ENCODE data around the gene WTIP. TPM values are rescaled to one million over a fixed set of nuclear protein-coding genes. Genes with fewer than 3 reads are reported as not detected.

Gene WTIP
- total and polyA plus RNA-seq, 8 donors: 0.29 to 12.9 (median 5.6) TPM

DNA sequence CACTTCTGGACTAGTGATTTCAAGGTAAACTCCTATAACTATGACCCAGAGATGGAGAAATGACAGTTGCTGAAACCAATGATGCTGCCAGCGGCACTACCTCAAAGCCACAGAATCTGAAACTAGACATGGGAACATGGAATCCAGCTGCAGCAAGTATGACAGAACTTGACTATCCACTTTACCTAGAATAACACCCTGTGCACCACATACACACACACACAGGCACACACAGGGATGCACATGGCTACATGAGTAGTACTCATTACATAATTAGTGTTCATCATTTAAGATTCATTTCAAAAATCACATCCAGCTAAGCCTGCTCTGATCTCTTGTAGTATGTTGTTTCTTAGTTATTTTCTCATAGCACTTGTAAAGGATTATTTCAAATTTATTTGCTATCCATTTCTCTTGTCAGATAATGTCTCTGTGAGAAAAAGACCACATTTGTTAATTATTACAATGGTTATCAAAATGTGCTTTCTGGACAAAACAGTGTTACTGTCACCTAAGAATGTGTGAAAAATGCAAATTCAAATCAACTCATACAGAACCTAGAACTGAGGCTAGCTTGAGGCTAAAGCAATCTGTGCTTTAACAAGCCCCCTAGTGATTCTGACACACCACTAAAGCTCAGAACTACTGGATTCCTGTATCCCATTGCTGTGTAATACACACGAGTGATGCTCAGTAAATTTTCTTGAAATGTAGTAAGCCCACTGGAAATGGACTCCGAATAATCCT, 59.4 kb downstream of the WTIP start:
- no peak for DNase-seq
- Histone ChIP-seq H3K4me3 (no peak overlapping the region), H3K36me3 (no peaks in the 10 kb centered on the region), H3K27me3 (no peaks in the 10 kb centered on the region), H3K27ac (no peak overlapping the region), H3K4me1 (no peaks in the 10 kb centered on the region), H3K9me3 (peaks cover 0 to 21% (median 2%) of the 10 kb centered on the region in 4 donors)
- WGBS, 5 donors: 64 to 90% (median 84%) methylated on average over 3 of the region's 3 CpGs
- TF ChIP-seq POLR2A (IDR thresholded peaks at IDR 0.05) (no peak), POLR2AphosphoS5 (IDR thresholded peaks at IDR 0.05) (no peak), EP300 (IDR thresholded peaks at IDR 0.05) (no peak)
- TF ChIP-seq, protein P1, sequence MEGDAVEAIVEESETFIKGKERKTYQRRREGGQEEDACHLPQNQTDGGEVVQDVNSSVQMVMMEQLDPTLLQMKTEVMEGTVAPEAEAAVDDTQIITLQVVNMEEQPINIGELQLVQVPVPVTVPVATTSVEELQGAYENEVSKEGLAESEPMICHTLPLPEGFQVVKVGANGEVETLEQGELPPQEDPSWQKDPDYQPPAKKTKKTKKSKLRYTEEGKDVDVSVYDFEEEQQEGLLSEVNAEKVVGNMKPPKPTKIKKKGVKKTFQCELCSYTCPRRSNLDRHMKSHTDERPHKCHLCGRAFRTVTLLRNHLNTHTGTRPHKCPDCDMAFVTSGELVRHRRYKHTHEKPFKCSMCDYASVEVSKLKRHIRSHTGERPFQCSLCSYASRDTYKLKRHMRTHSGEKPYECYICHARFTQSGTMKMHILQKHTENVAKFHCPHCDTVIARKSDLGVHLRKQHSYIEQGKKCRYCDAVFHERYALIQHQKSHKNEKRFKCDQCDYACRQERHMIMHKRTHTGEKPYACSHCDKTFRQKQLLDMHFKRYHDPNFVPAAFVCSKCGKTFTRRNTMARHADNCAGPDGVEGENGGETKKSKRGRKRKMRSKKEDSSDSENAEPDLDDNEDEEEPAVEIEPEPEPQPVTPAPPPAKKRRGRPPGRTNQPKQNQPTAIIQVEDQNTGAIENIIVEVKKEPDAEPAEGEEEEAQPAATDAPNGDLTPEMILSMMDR (IDR thresholded peaks at IDR 0.05): no peak
- intact Hi-C loops (cut with DNase I; ENCODE audit: low total_unique reads): no loop called here

DNA sequence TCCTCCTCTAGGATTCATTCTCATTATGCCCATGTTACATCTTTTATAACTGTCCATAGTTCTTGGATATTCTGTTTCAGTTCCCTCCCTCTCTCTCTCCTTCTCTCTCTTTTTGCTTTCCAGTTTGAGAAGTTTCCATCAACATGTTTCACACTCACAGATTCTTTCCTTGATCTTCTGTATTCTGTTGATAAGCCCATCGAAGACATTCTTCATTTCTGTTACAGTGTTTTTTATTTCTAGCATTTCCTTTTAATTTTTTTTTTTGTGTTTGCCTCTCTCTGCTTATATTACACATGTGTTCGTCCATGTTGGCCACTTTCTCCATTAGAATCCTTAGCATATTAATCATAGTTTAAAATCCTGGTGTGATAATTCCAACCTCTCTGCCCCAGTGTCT, 68.3 kb downstream of the WTIP start:
- intact Hi-C loops (cut with DNase I; ENCODE audit: low total_unique reads): no loop called here
- WGBS, 5 donors: 65 to 79% (median 75%) methylated on average over 2 of the region's 2 CpGs

DNA sequence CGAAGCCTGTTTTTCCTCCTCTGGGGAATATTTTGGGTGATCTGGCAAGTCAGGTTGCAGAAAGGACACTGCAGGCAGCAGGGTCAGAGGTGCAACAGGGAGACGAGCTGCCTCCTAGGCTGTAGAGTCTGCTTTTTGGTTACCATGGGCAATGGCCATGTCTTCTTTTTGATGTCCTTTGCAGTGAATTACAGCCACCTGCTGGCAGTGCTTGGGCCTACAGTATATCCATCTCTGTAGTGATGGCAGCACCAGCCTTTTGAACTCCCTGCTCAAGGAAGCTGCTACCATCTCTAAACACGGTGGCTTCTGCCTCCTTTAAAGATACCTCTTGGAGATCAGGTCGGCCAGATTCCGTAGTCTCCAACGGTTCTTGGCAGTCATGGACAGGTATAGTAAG, 73.9 kb downstream of the WTIP start:
- DNase-seq: no peak
- intact Hi-C loops (cut with DNase I; ENCODE audit: low total_unique reads): no loop called here
- no peak overlapping the region for H3K27ac ChIP-seq
- H3K9me3 ChIP-seq: peaks cover under 1 to 7% (median 3%) of the 10 kb centered on the region in 4 donors
- TF ChIP-seq POLR2A (IDR thresholded peaks at IDR 0.05) (no peak), POLR2AphosphoS5 (IDR thresholded peaks at IDR 0.05) (no peak), EP300 (IDR thresholded peaks at IDR 0.05) (no peak)
- TF ChIP-seq, protein P1 (IDR thresholded peaks at IDR 0.05): no peak
- no peaks in the 10 kb centered on the region for H3K36me3 ChIP-seq
- 65 to 76% (median 72%) methylated on average over 6 of the region's 6 CpGs for WGBS, 5 donors
- no peaks in the 10 kb centered on the region for H3K4me1 ChIP-seq
- no peak overlapping the region for H3K4me3 ChIP-seq
- H3K27me3 ChIP-seq: peaks cover 0 to 11% (median 5%) of the 10 kb centered on the region in 3 donors

More for the DNA sequence above, 68.3 kb downstream of the WTIP start:
- Histone ChIP-seq H3K36me3 (no peaks in the 10 kb centered on the region), H3K27me3 (peaks cover 0 to 4% (median 0%) of the 10 kb centered on the region in 3 donors), H3K4me1 (no peaks in the 10 kb centered on the region), H3K9me3 (peaks cover 5 to 33% (median 16%) of the 10 kb centered on the region in 4 donors), H3K4me3 (no peak overlapping the region), H3K27ac (no peak overlapping the region)
- TF ChIP-seq POLR2AphosphoS5 (IDR thresholded peaks at IDR 0.05) (no peak), EP300 (IDR thresholded peaks at IDR 0.05) (no peak), POLR2A (IDR thresholded peaks at IDR 0.05) (no peak)
- TF ChIP-seq, protein P1 (IDR thresholded peaks at IDR 0.05): no peak
- no peak for DNase-seq

DNA sequence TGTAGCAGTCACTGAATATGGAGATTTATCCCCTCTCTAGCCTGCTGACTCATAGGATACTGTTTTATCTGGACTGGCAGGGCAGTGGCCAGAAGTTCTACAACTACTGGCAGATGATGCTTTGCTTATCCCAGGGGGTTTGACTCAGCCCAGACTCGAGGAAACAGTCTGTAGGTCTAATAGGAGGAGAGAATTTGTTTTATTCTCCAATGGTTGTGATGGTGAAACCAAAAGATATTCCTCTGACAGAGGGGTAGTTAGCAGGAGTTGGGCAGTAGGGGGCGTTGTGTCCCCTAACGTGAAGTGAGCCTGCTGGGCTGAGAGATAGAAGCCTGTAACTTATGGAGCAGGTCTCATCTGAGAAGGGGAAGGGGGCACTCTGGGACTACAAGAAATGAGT, 74.9 kb downstream of the WTIP start:
- H3K4me3 ChIP-seq: no peak overlapping the region
- H3K27me3 ChIP-seq: peaks cover 0 to 11% (median 5%) of the 10 kb centered on the region in 3 donors
- DNase-seq: peak in 1 of 2 donors; percentile 40
- no peaks in the 10 kb centered on the region for H3K4me1 ChIP-seq
- intact Hi-C loops (cut with DNase I; ENCODE audit: low total_unique reads): no loop called here
- no peaks in the 10 kb centered on the region for H3K36me3 ChIP-seq
- no peak overlapping the region for H3K27ac ChIP-seq
- TF ChIP-seq POLR2AphosphoS5 (IDR thresholded peaks at IDR 0.05) (no peak), POLR2A (IDR thresholded peaks at IDR 0.05) (no peak)
- TF ChIP-seq, protein P1 (IDR thresholded peaks at IDR 0.05): peak in 3 of 7 experiments; percentile 19 to 21 (median 20)
- 0 to 3% (median 1%) methylated on average over 3 of the region's 3 CpGs for WGBS, 5 donors
- H3K9me3 ChIP-seq: peaks cover 0 to 4% (median 0%) of the 10 kb centered on the region in 4 donors

All from stomach (tissue), 9 donors.